Vagina (tissue), 2 donors: Measurements from ENCODE around the gene HOXB9. TPM values are rescaled to one million over a fixed set of nuclear protein-coding genes. Genes with fewer than 3 reads are reported as not detected.
A peak's percentile ranks its signal among the peaks of the same experiment; 100 is the strongest.

Experiments used
- DNase-seq, 2 donors: peaks; one replicate each; pipeline ENCODE4 v3.0.0-alpha.2; 2017; ENCODE audit errors: extremely low spot score in 2 of 2
- H3K27ac ChIP-seq: fragments of 200-600 bp; sonication (generic); one replicate; pipeline ENCODE4 v1.5.1; 2019
- H3K27me3 ChIP-seq: fragments of 200-600 bp; sonication (generic); one replicate; pipeline ENCODE4 v1.5.1; 2019
- H3K36me3 ChIP-seq, 2 donors: fragments of 200-600 bp; sonication (generic); one replicate each; pipeline ENCODE4 v1.5.1; 2017 to 2019
- H3K4me1 ChIP-seq: fragments of 200-600 bp; sonication (generic); one replicate; pipeline ENCODE4 v1.5.1; 2019
- H3K4me3 ChIP-seq, 2 donors: fragments of 200-600 bp; sonication (generic); 1 replicate in 1 of 2; 2 replicates in 1 of 2; pipeline ENCODE4 v1.5.1; 2016 to 2019
- H3K9me3 ChIP-seq: fragments of 200-600 bp; sonication (generic); one replicate; pipeline ENCODE4 v1.5.1; 2019
- CTCF ChIP-seq, 3 experiments: fragments of 450-650 bp in 2 of 3; fragments of 200-600 bp in 1 of 3; sonication (generic) in 1 of 3; IDR thresholded peaks; one replicate each; pipeline ENCODE4 v1.5.1; 2017 to 2019; ENCODE audit warnings: antibody characterized with exemption in 3 of 3, mild to moderate bottlenecking in 2 of 3, moderate library complexity in 2 of 3
- POLR2A ChIP-seq, 2 donors: fragments of 450-650 bp; IDR thresholded peaks; one replicate each; pipeline ENCODE4 v1.6.1; 2017; ENCODE audit warnings: antibody characterized with exemption in 2 of 2, mild to moderate bottlenecking in 2 of 2, moderate library complexity in 2 of 2
- POLR2AphosphoS5 ChIP-seq, 2 donors: sonication (generic); formaldehyde crosslinking; IDR thresholded peaks; one replicate each; pipeline ENCODE4 v1.9.0; 2017; ENCODE audit warnings: antibody characterized with exemption in 2 of 2, mild to moderate bottlenecking in 2 of 2, low read depth in 1 of 2; ENCODE audit not compliant: insufficient read depth in 1 of 2
- intact Hi-C: fragments of 100-400 bp; cut with DNase I; formaldehyde crosslinking; loops from one replicate; pipeline ENCODE4 v1.15.1; 2023
- microRNA counts, 2 donors: library from miRNA; unstranded; fragments of <30 nt; microRNA quantifications; one replicate each; lab custom pipeline; 2016 to 2017
- microRNA-seq: library from miRNA; unstranded; fragments of <30 nt; microRNA quantifications from one replicate; pipeline ENCODE4, GENCODE V29; 2017; ENCODE audit warnings: borderline number of aligned reads, borderline replicate concordance
- small RNA-seq: library from RNA; depleted of rRNA; stranded (forward); fragments of <200 nt; gene quantifications from one replicate; pipeline ENCODE3, GENCODE V24; 2016
- total RNA-seq: library from RNA; depleted of rRNA; stranded (reverse); fragments of >200 nt; gene quantifications from one replicate; pipeline ENCODE4 v1.2.3, GENCODE V29; 2016

Gene HOXB9
- total RNA-seq, 1 donor from 2014 or later, result not detected

- Histone ChIP-seq H3K4me1 (peaks cover 34% of the 10 kb centered on the region), H3K36me3 (no peaks in the 10 kb centered on the region), H3K27me3 (no peaks in the 10 kb centered on the region), H3K9me3 (no peaks in the 10 kb centered on the region), H3K4me3 (no peak overlapping the region), H3K27ac (peak overlapping the region; percentile 52)
- no peak for TF ChIP-seq CTCF (IDR thresholded peaks at IDR 0.05)
- no peak for TF ChIP-seq POLR2A (IDR thresholded peaks at IDR 0.05)
- no peak for TF ChIP-seq POLR2AphosphoS5 (IDR thresholded peaks at IDR 0.05; ENCODE audit: insufficient read depth in 1 of 2, low read depth in 1 of 2)
- intact Hi-C loops, result loop anchor here (2.0 kb wide), 1 partner anchor 33 kb away; no protein-coding TSS in a partner anchor
- DNase-seq, result no peak
Measured at GRCh38 chr17:48575673-48576478, 50.3 kb downstream of the HOXB9 start.

GRCh38 chr17:48575066-48575582 lies 51.0 kb downstream of the HOXB9 start:
- TF ChIP-seq CTCF (IDR thresholded peaks at IDR 0.05), result no peak
- TF ChIP-seq POLR2A (IDR thresholded peaks at IDR 0.05), result no peak
- TF ChIP-seq POLR2AphosphoS5 (IDR thresholded peaks at IDR 0.05; ENCODE audit: insufficient read depth in 1 of 2, low read depth in 1 of 2), result no peak
- Histone ChIP-seq H3K36me3 (no peaks in the 10 kb centered on the region), H3K9me3 (no peaks in the 10 kb centered on the region), H3K27me3 (no peaks in the 10 kb centered on the region), H3K4me3 (no peak overlapping the region), H3K4me1 (peaks cover 34% of the 10 kb centered on the region), H3K27ac (no peak overlapping the region)
- DNase-seq, result no peak
- intact Hi-C loops, result no loop called here

- intact Hi-C loops, result no loop called here
- Histone ChIP-seq H3K9me3 (no peaks in the 10 kb centered on the region), H3K36me3 (no peaks in the 10 kb centered on the region), H3K4me1 (peaks cover 34% of the 10 kb centered on the region), H3K4me3 (no peak overlapping the region), H3K27me3 (no peaks in the 10 kb centered on the region), H3K27ac (no peak overlapping the region)
- TF ChIP-seq POLR2A (IDR thresholded peaks at IDR 0.05) (no peak), CTCF (IDR thresholded peaks at IDR 0.05) (no peak), POLR2AphosphoS5 (IDR thresholded peaks at IDR 0.05; ENCODE audit: insufficient read depth in 1 of 2, low read depth in 1 of 2) (no peak)
- DNase-seq, result no peak
Measured at GRCh38 chr17:48574505-48575065, 51.6 kb downstream of the HOXB9 start.

GRCh38 chr17:48571826-48572417 lies 54.2 kb downstream of the HOXB9 start:
- intact Hi-C loops, result no loop called here
- TF ChIP-seq POLR2A (IDR thresholded peaks at IDR 0.05) (no peak), CTCF (IDR thresholded peaks at IDR 0.05) (no peak), POLR2AphosphoS5 (IDR thresholded peaks at IDR 0.05; ENCODE audit: insufficient read depth in 1 of 2, low read depth in 1 of 2) (no peak)
- Histone ChIP-seq H3K36me3 (no peaks in the 10 kb centered on the region), H3K9me3 (no peaks in the 10 kb centered on the region), H3K4me1 (peaks cover 18% of the 10 kb centered on the region), H3K4me3 (no peak overlapping the region), H3K27me3 (peaks cover 9% of the 10 kb centered on the region), H3K27ac (peak overlapping the region; percentile 35)
- no peak for DNase-seq

MicroRNAs encoded within 50 kb of the gene (microRNA counts, 767-probe panel; counts per million panel counts)
- 4,868 to 5,091 counts per million in 2 donors for microRNA hsa-miR-10a-5p (lab: Ali Mortazavi, UCI)

Small RNAs within 50 kb of the gene (microRNA-seq; reads per million reads assigned to microRNA genes)
- 1.9 reads per million for gene MIR196A1

Small RNAs within 50 kb of the gene (small RNA-seq; reads per million reads assigned to genes)
- 0.52 reads per million for gene MIR196A1

Other genes with a start within 250 kb of the HOXB9 start
- gene SKAP1, start 196.1 kb downstream of the HOXB9 start, total RNA-seq, result 5.6 TPM
- not detected for gene HOXB1, start 95.3 kb downstream of the HOXB9 start, total RNA-seq
- gene HOXB2, start 81.2 kb downstream of the HOXB9 start, total RNA-seq, result 14.2 TPM
- 1.5 TPM for gene HOXB4, start 48.0 kb downstream of the HOXB9 start, total RNA-seq
- 17.7 TPM for gene HOXB3, start 36.1 kb downstream of the HOXB9 start, total RNA-seq
- gene HOXB5, start 32.6 kb downstream of the HOXB9 start, total RNA-seq, result 0.74 TPM
- gene HOXB6, start 21.4 kb downstream of the HOXB9 start, total RNA-seq, result 1.2 TPM
- 3.2 TPM for gene HOXB7, start 15.3 kb downstream of the HOXB9 start, total RNA-seq
- not detected for gene HOXB8, start 11.1 kb downstream of the HOXB9 start, total RNA-seq
- gene PRAC1, start 96.2 kb upstream of the HOXB9 start, total RNA-seq, result 9.6 TPM
- not detected for gene PRAC2, start 96.8 kb upstream of the HOXB9 start, total RNA-seq
- 5.4 TPM for gene HOXB13, start 102.4 kb upstream of the HOXB9 start, total RNA-seq
- 0.49 TPM for gene TTLL6, start 190.9 kb upstream of the HOXB9 start, total RNA-seq
- gene CALCOCO2, start 204.7 kb upstream of the HOXB9 start, total RNA-seq, result 140 TPM